GM21447 (cell line): ENCODE measurements around the gene PPAN.

Source experiments
- ATAC-seq: cut with Tn5 transposase; IDR thresholded peaks from one replicate; pipeline ENCODE4 v1.9.1; 2021; ENCODE audit not compliant: unreplicated experiment

Gene PPAN

DNA sequence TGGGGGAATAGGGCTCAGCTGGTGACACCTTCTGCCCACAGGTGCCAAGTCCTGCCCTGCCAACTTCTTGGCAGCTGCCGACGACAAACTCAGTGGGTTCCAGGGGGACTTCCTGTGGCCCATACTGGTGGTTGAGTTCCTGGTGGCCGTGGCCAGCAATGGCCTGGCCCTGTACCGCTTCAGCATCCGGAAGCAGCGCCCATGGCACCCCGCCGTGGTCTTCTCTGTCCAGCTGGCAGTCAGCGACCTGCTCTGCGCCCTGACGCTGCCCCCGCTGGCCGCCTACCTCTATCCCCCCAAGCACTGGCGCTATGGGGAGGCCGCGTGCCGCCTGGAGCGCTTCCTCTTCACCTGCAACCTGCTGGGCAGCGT is 7.4 kb downstream of the PPAN start:
- ATAC-seq, result no peak

DNA sequence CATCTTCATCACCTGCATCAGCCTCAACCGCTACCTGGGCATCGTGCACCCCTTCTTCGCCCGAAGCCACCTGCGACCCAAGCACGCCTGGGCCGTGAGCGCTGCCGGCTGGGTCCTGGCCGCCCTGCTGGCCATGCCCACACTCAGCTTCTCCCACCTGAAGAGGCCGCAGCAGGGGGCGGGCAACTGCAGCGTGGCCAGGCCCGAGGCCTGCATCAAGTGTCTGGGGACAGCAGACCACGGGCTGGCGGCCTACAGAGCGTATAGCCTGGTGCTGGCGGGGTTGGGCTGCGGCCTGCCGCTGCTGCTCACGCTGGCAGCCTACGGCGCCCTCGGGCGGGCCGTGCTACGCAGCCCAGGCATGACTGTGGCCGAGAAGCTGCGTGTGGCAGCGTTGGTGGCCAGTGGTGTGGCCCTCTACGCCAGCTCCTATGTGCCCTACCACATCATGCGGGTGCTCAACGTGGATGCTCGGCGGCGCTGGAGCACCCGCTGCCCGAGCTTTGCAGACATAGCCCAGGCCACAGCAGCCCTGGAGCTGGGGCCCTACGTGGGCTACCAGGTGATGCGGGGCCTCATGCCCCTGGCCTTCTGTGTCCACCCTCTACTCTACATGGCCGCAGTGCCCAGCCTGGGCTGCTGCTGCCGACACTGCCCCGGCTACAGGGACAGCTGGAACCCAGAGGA is 7.9 kb downstream of the PPAN start:
- ATAC-seq, result no peak

DNA sequence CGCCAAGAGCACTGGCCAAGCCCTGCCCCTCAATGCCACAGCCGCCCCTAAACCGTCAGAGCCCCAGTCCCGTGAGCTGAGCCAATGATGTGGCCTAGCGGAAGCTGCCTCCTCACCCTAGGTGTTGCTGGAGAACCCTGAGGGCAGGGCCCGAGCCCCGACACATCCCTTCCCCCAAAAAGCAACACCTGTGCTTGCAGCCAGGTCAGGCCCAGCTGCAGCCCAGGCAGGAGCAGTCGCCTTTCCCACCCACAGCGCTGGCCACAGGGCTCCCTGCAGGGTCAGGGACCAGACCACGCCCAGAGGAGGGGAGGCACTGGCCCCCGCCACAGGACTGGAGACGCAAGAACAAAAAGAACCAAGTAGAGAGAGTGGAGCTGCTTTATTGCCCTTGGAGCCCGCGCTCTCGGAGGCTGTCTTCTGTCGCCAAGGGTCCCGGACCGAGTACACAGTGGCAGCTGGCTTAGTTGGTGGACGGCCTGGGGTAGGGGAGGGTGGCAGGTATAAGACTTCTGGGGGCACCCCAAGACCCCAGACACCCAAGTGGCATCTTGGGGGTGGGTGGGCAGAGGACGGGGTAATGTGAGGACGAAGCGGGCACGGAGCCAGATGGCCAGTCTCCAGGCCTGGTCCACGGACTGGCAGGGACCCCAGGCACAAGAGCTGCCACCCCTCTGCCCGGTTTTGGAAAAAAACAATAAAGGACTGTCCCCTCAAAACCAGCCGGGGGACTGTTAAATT is 8.7 kb downstream of the PPAN start:
- ATAC-seq, result no peak

DNA sequence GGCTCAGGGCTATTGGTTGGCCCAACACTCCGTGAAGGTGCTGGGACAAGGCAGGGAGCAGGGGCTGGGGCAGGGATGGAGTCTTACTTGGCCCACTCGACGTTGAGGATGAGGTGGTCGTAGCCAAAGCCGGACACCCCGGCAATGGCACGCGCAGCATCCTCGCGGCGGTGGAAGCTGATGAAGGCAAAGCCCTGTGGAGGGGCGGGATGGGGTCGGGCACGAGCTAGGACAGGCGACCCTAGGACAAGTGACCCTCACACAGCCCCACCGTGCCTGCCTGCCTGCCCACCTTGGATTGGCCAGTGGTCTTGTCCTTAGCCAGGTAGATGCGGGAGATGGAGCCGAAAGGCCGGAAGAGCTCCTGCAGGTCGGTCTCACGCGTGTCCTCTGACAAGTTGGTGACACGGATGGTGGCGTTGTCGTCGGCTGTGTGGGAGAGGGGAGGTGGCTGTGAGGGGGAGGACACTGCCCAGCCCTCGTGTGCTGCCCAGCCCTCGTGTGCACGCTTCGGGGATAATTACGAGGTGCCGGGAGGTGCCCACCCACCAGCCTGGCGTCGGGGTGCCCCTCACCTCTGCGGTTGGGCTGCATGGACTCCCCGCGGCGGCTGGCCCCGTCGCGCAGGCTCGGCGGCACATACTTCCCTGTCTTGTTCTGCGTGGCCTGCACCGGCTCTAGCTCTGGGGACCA is 9.4 kb downstream of the PPAN start:
- ATAC-seq, result no peak

DNA sequence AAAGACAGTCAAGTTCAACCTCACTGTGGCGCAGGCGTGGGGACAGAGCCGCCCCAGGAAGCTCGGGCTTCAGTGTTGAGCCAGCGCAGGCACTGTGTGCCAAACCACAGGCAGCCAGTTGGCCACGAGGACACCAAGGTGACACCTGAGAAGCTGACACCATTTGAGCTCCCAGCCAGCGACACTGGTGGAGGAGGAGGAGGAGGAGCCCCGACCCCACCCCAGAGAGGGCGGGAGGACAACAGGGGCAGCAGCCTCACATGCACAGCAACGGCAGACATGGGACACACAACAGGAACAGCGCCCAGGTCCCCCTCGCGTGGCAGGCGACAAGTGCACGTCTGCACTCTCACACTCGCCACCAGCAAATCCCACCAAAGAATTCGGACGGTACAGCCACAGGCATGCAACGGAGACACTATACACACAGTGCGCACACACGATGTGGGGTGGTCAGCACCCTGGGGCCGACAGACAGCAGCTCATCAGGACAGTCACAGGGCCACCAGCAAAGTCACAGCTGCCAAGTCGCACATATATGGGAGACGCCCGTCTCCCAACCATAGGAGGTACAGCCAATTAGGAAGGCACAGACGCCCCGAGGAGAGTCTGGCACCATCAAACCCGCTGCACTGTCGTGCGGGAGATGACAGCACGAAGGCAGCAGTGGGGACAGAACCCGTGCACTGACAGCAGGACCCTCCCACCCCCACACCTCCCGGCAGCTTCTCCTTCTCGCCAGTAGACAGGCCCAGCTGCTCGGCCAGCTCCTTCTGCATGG is 10.1 kb downstream of the PPAN start:
- no peak for ATAC-seq

DNA sequence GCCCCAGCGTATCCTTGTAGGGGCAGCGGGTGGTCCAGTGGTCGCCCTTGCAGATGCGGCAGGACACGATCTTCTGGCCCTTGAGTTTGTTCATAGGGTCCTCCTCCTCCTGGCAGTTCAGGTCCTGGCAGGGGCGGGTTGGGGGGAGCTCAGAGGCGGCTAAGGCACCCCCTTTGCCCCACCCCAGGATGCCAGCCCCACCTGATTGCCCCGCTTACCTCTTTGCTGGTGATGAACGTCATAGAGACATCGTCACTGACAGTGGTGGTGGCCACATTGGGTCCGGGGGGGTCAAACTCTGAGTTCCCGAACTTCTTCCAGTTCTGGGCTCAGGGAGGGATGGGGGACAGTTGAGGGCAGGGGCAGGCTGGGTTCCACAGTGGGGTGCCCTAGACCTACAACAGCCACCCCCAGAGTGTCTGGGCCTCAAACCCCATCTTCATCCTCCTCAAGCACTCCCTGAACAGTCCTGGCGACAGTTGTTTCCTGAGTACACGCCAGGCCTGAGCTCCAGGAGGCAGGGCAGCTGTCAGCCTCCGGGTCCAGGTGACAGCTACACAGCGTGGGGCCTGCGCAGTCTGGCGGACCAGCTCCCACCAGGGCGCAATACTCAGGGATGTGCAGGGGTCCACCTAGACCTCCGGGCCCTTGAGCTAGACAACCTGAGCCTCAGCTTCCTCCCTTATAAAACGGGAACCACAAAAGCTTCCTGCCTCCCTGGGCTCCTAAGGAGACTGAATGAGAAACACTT is 10.9 kb downstream of the PPAN start:
- no peak for ATAC-seq

DNA sequence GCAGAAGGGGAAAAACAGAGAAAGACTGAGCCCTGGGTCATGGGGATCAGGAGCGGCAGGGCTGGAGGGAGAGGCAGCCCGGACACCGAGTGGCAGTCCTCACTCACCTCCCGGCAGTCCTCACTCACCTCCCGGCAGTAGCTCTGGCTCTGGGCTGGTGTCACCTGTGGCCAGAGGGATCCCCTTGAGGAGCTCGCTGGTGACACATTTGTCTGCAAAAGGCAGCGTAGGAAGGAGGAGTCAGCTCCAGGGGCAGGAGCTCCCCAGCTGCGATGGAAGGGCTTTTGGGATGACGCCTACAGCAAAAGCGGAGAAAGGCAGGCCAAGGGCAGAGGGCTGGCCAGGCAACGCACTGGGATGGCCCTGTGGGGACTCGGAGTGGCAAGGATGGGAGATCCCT is 12.8 kb downstream of the PPAN start:
- ATAC-seq, result no peak

DNA sequence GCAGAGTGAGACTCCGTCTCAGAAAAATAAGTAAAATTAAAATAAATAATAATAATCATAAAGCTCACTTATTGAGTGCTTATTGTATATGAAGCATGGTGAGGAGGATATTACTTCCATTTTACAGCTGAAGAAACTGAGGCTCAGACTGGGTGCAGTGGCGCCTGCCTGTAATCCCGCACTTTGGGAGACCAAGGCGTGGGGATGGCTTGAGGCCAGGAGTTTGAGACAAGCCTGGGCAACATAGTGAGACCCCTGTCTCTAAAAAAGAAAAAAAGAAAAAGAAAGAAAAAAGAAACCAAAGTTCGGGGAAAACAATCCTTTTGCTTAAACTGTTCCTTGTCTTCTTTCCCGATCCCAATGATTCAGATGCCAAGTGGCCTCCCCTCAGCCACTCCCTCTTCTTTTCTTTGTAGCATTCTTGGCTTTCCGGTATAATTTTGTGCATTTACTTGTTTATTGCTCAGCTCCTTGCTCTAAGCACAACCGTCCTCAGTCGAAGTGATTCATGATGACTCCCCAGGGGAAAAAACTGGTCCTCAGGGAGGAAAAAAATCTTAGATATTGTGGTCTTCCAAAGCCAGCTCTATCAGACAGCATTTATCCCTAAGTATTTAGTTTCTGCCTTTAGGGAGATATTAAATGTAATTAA is 14.5 kb downstream of the PPAN start:
- ATAC-seq, result no peak

DNA sequence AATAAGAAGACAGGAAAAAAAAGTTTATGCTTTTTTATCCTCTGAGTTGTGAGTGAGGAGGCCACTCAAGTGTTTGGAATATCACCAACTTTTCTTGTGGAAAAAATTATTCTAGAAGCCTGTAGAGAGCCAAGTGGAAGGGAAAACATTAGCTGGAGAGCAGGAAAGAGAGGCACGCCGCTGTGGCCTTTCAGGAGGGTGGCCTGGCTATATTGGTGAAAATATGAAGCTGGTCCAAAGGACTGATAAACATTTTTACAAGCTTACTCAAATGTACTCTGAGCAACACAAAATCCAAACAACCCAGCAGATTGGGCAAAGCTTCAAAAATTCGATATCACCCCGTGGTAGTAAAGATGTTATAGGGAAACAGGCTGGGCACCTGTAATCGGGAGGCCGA is 15.9 kb downstream of the PPAN start:
- ATAC-seq, result no peak

DNA sequence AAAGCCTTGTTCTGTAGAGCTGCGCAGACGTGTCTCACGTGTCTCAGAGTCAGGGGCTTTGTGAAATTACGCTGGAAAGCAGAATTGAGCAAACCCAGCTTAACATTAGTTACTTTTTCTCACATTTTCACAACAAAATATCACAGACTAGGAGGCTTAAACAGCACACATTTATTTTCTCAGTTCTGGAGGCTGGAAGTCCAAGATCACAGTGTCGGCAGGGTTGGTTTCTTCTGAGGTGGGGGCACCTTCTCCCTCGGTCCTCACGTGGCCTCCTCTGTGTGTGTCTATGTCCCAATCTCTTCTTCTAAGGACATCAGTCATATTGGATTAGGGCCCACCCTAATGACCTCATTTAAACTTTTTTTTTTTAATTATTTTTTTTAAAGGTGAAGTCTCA is 18.3 kb downstream of the PPAN start:
- no peak for ATAC-seq

DNA sequence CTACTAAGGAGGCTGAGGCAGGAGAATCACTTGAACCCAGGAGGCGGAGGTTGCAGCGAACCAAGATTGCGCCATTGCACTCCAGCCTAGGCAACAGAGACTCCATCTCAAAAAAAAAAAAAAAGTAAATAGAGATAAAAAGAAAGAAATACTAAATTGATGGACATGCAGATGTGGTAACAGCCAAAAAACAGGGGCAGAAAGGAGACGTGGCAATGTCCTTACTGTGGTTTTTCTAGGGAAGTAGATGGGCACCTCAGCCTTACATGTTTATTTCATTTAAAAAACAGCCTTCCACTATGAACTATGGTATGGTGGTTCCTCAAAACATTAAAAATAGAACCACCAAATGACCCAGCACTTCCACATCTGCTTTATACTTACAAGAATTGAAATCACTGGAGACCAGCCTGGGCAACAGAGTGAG is 20.1 kb downstream of the PPAN start:
- ATAC-seq, result no peak

DNA sequence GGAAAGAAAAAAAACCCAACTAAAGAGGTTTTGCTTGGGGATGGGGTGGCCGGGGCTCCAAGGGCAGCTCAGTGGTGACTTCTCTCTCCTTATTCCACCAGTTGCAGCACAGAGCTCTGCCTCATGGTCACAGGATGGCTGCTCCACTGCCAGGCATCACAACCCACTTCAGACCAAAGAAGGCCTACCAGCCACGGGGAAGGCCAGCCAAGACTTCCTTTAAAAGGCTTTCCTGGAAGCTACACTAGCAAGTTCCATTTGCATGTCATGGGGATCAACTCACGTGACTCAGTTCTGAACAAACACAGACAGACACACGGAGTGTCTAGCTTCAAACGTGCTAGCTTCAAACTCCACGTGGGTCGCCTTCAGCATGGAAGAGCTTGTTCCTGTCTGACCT is 26.7 kb downstream of the PPAN start:
- no peak for ATAC-seq

DNA sequence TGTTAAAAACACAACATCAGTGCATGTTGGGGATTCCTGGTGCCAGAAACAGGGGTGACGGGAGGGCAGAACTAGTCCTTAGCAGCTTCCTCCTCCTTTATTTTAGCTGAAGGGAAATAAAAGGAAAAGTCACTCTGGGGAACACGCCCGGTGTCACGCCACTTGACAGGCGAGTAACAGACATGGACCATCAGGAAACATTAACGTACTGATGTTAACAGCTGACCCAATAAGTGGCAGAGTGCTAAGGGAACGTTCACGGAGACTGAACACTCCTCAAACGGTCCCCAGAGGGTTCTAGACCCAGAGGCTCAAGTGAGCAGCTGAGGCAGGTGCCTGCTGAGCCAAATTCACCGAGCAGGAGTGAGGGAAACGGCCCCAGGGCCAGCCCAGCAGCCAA is 27.4 kb downstream of the PPAN start:
- ATAC-seq, result no peak

DNA sequence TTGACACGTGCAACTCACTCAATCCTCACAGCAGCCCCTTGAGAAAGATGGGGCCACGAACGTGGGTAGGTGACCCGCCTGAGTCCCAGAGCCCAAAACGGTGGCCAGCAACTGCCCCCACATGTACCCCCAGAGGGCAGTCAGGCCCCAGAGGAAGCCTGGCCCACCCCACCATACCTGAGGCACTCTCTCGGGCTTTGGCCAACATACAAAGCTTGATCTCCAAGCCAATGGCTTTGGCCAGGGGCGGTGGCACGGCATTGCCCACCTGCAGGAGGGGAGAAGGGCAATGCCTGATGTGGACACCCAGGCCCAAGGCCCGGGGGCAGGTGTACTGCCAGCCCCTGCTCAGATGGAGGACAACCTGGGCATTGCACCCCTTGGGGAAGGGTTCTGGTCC is 27.9 kb downstream of the PPAN start:
- ATAC-seq, result no peak

DNA sequence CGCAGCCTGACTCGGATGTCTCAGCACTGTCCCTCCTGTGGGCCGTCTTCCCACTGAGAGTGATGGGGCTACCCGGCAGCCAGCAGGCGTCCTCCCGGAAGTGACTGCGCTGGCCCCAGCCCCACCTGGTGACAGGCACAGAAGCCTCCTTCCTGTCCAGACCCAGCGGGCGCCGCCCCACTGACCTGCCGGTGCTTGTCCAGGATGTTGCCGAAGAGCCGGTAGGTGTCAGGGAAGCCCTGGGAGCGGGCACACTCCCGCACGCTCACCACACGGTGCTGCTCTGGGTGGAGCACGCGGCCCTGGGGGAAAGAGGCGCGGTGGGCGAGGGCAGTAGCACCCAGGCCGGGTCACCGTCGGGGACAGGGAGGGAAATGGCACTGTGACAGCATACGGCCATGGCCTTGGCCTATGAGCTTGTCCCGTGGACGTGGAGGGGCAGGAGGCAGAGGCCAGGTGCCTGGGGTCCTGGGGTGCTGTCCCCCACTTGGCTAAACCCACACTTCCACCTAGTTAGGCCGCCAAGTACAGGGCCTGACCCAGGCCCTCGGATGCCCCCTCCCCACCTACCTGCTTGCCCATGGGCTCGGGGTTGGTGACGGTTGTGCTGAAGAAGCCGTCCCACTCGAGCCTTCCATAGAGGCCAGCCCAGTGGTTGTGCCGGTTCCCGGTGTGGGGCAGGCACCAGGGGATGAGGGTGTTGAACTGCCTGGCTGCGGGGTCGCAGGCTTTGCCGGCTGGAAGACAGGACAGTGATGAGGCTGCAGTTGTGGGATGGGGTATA is 29.6 kb downstream of the PPAN start:
- no peak for ATAC-seq

DNA sequence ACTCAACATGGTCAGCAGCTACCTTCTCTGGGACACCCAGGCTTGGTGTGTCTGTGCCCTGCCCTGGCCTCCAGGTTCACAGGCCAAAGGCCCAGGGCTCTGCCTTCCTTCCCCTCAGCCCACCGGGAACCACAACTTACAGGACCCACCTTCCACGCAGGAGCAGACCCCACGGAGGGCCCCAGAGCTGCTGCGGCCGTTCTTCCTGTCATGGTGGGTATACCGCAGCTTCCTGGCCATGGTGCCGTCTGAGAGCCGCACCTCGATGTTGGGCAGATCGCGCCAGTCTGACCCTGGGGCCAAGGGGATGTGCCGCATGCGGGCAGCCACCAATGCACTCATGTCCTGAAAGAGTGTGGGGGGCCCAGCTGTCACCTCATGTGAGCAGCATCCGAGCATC is 30.8 kb downstream of the PPAN start:
- ATAC-seq, result no peak

DNA sequence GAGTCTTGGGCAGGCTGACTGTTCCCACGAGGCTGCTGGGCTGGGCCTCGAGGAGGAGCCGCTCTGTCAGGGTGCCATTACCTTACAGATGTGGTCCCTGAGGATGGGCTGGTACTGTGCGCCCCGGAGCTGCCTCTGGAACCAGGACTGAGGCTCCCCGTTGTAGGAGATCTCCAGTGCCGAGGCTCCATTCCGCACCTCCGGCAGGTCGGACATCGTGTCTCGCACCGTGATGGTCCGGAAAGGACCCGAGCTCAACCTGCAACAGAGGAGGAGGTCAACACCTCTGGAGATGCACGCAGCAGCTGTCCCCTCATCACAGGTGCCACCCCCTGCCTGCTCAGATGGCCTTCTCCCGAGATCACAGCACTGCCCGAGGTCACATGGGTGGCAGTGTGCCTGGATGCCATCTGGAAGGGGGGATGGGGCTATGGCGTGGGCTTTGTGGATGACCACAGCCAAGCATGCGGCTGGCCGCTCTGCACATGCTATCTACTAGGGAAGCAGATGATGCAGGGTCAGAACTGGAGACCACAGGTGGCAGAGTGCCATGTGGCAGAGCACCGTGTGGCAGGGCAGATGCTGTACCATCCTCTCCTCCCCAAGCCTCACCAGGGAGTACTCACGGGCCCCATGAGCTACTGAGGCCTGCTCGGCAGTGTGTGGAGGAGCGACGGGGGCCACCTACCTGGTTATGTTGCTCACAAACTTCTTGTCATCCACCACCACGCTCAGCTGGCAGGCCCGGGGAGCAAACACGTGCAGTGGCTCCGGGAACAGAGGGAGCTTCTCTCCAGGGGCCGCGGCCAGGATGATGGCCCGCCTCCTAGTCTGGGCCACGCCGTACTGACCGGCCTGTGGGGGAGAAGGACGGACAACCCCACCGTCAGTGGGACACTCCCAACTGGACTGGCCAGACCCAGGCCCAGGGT is 31.9 kb downstream of the PPAN start:
- ATAC-seq, result no peak
